PC-3 (cell line): ENCODE measurements around the gene CDC20B. TPM values are rescaled to one million over a fixed set of nuclear protein-coding genes. Genes with fewer than 3 reads are reported as not detected.

Experiments
- ATAC-seq: fragments of 200-7000 bp; cut with Tn5 transposase; 2 replicates; pipeline ENCODE4 v1.9.1; 2020; ENCODE audit warnings: mild to moderate bottlenecking, moderate library complexity
- BruUV-seq: library from RNA; stranded (reverse); fragments of 400-500 nt; replicated peaks from 2 replicates; lab custom pipeline; 2021; lab: Mats Ljungman, UMichigan
- CTCF ChIA-PET: fragments of 300-600 bp; sonication (Branson Sonifier 250); formaldehyde crosslinking; loops from one replicate; lab custom pipeline; 2022; ENCODE audit warnings: antibody characterized with exemption; lab: Charles Lee
- POLR2A ChIA-PET: fragments of 300-600 bp; sonication (Branson Sonifier 250); formaldehyde crosslinking; loops from one replicate; lab custom pipeline; 2022; ENCODE audit warnings: antibody characterized with exemption; ENCODE audit not compliant: unreplicated experiment; lab: Charles Lee
- DNase-seq: peaks from one replicate; pipeline ENCODE4 v3.0.0-alpha.2; 2015
- H2AFZ ChIP-seq: fragments of 300-600 bp; sonication (generic); 2 replicates; pipeline ENCODE4 v1.6.0; 2016; ENCODE audit warnings: antibody characterized with exemption, low read length
- H3F3A ChIP-seq: fragments of 300-600 bp; sonication (generic); one replicate; pipeline ENCODE4 v1.6.0; 2017; ENCODE audit warnings: antibody characterized with exemption, low read length, control low read depth, mild to moderate bottlenecking; ENCODE audit not compliant: unreplicated experiment
- H3K27ac ChIP-seq: fragments of 300-600 bp; sonication (generic); 2 replicates; pipeline ENCODE4 v1.5.1; 2016; ENCODE audit warnings: mild to moderate bottlenecking, low read length
- H3K27me3 ChIP-seq: fragments of 300-600 bp; sonication (generic); 2 replicates; pipeline ENCODE4 v1.6.1; 2016; ENCODE audit warnings: low read length, mixed read lengths
- H3K36me3 ChIP-seq: fragments of 300-600 bp; sonication (generic); 2 replicates; pipeline ENCODE4 v1.6.1; 2016; ENCODE audit warnings: low read depth, mixed run types, low read length, mixed read lengths
- H3K4me1 ChIP-seq: fragments of 300-600 bp; sonication (generic); 2 replicates; pipeline ENCODE4 v1.5.1; 2016; ENCODE audit warnings: low read length; ENCODE audit not compliant: insufficient read depth
- H3K4me2 ChIP-seq: fragments of 300-600 bp; sonication (generic); 2 replicates; pipeline ENCODE4 v1.6.0; 2016; ENCODE audit warnings: low read length
- H3K4me3 ChIP-seq: fragments of 300-600 bp; sonication (generic); 2 replicates; pipeline ENCODE4 v1.5.1; 2016; ENCODE audit warnings: mild to moderate bottlenecking, low read length, mixed read lengths
- H3K79me2 ChIP-seq: fragments of 300-600 bp; sonication (generic); 2 replicates; pipeline ENCODE4 v1.6.1; 2017; ENCODE audit warnings: low read length, mixed read lengths
- H3K9ac ChIP-seq: fragments of 300-600 bp; sonication (generic); 2 replicates; pipeline ENCODE4 v1.6.0; 2016; ENCODE audit warnings: mild to moderate bottlenecking, low read length
- H3K9me2 ChIP-seq: fragments of 300-600 bp; sonication (generic); replicated peaks from 2 replicates; pipeline ENCODE4 v1.6.1; 2016; ENCODE audit warnings: mixed run types, low read length, mixed read lengths
- H3K9me3 ChIP-seq: fragments of 300-600 bp; sonication (generic); 2 replicates; pipeline ENCODE4 v1.6.1; 2016; ENCODE audit warnings: low read length, mixed read lengths
- H4K20me1 ChIP-seq: fragments of 300-600 bp; sonication (generic); 2 replicates; pipeline ENCODE4 v1.6.1; 2016; ENCODE audit warnings: low read length, mixed read lengths
- CTCF ChIP-seq: fragments of 300-600 bp; sonication (generic); conservative IDR thresholded peaks from 2 replicates; pipeline ENCODE4 v1.5.1; 2017; ENCODE audit warnings: antibody characterized with exemption, low read depth, mild to moderate bottlenecking, low read length
- EZH2 ChIP-seq: fragments of 300-600 bp; sonication (generic); IDR thresholded peaks from one replicate; pipeline ENCODE4 v1.6.1; 2017; ENCODE audit warnings: antibody characterized with exemption, mild to moderate bottlenecking, low read length; ENCODE audit not compliant: unreplicated experiment
- EZH2phosphoT487 ChIP-seq: fragments of 300-600 bp; sonication (generic); IDR thresholded peaks from 2 replicates; pipeline ENCODE4 v1.6.1; 2018; ENCODE audit warnings: mild to moderate bottlenecking, antibody characterized with exemption, low read length, borderline replicate concordance
- intact Hi-C: fragments of 100-400 bp; cut with micrococcal nuclease; formaldehyde crosslinking; loops from 2 replicates; pipeline ENCODE4 v1.9.0; 2023
- total RNA-seq: library from RNA; depleted of rRNA; stranded (reverse); fragments of >200 nt; gene quantifications from 2 replicates; pipeline ENCODE4 v1.2.3, GENCODE V29; 2014

CDC20B gene
- total RNA-seq, 1 experiment from 2014 or later, result not detected

GRCh38 chr5:55188656-55189540 lies 15.9 kb upstream of the CDC20B start:
- DNase-seq (peak; percentile 45), ATAC-seq (peak; percentile 93)
- Histone ChIP-seq H3K9me3 (no peaks in the 10 kb centered on the region), H2AFZ (no peak overlapping the region), H3K27me3 (no peaks in the 10 kb centered on the region), H4K20me1 (no peaks in the 10 kb centered on the region), H3F3A (no peaks in the 10 kb centered on the region), H3K4me1 (peaks cover 13% of the 10 kb centered on the region), H3K9me2 (no peaks in the 10 kb centered on the region), H3K27ac (no peak overlapping the region), H3K4me2 (peak overlapping the region; percentile 27), H3K9ac (no peak overlapping the region), H3K36me3 (no peaks in the 10 kb centered on the region), H3K4me3 (no peak overlapping the region), H3K79me2 (no peaks in the 10 kb centered on the region)
- ChIA-PET POLR2A (no interaction called here), CTCF (interaction anchor here (0.5 to 1.0 kb wide), 3 partner anchors 17 to 71 kb away, joined by 3 to 6 read pairs (median 3); no protein-coding TSS in a partner anchor)
- TF ChIP-seq CTCF, result no peak
- no peak for TF ChIP-seq EZH2
- TF ChIP-seq EZH2phosphoT487, result no peak
- BruUV-seq, result no TSS peak
- intact Hi-C loops, result loop anchor here (2.0 to 5.0 kb wide), 2 partner anchors 44 to 118 kb away; partner anchors contain the start of genes CCNO, DHX29 and MTREX

GRCh38 chr5:55187370-55187769 lies 14.4 kb upstream of the CDC20B start:
- H2AFZ ChIP-seq, result no peak overlapping the region
- TF ChIP-seq CTCF (peak; percentile 41), EZH2phosphoT487 (no peak)
- no TSS peak for BruUV-seq

DNA sequence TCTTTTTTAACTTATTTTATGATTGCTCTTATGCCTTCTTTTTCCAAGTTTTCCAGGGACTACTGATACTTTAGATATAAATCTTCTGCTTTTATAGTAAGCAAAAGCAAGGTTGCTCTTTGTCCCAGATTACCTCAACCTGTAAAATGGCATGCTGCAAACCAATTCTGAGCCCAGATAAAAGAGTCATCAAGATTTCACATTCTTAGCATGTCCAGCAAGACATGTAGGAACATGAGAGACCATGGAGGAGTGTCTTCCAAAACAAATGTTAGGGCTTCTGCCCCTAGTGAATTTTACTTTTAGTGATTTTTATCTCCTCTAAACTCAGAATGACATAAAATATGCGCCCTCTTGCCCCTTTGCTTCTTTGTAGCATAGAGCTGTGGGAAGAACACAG lies 7.0 kb upstream of the CDC20B start:
- no peaks in the 10 kb centered on the region for H3K36me3 ChIP-seq
- no TSS peak for BruUV-seq
- ChIA-PET CTCF (no interaction called here), POLR2A (no interaction called here)
- H3K4me1 ChIP-seq, result peaks cover 7% of the 10 kb centered on the region; the same call in 1 of the 2 replicates
- DNase-seq, result no peak
- H3K4me3 ChIP-seq, result no peak overlapping the region
- H3K9ac ChIP-seq, result no peak overlapping the region
- H3K4me2 ChIP-seq, result no peak overlapping the region
- TF ChIP-seq EZH2phosphoT487 (no peak), EZH2 (no peak), CTCF (no peak)
- H3K9me3 ChIP-seq, result no peaks in the 10 kb centered on the region
- no peak overlapping the region for H2AFZ ChIP-seq
- intact Hi-C loops, result no loop called here
- no peaks in the 10 kb centered on the region for H3K79me2 ChIP-seq
- no peaks in the 10 kb centered on the region for H3K9me2 ChIP-seq
- no peak overlapping the region for H3K27ac ChIP-seq
- no peak for ATAC-seq
- no peaks in the 10 kb centered on the region for H3K27me3 ChIP-seq
- H3F3A ChIP-seq, result no peaks in the 10 kb centered on the region
- H4K20me1 ChIP-seq, result no peaks in the 10 kb centered on the region

More at GRCh38 chr5:55187370-55187769, 14.4 kb upstream of the CDC20B start:
- H3F3A ChIP-seq, result no peaks in the 10 kb centered on the region
- ChIA-PET CTCF (interaction anchor here (0.6 kb wide), 5 partner anchors 23 to 281 kb away, joined by 3 to 4 read pairs (median 4); no protein-coding TSS in a partner anchor), POLR2A (interaction anchor here (0.5 to 0.7 kb wide), 3 partner anchors 31 to 46 kb away, joined by 3 to 10 read pairs (median 6); no protein-coding TSS in a partner anchor)
- H4K20me1 ChIP-seq, result no peaks in the 10 kb centered on the region
- H3K4me1 ChIP-seq, result peaks cover 13% of the 10 kb centered on the region
- peak; percentile 44 for DNase-seq
- peak; percentile 31; the same call in 1 of the 2 replicates for ATAC-seq
- no peaks in the 10 kb centered on the region for H3K79me2 ChIP-seq
- no peak overlapping the region for H3K4me2 ChIP-seq
- no peak overlapping the region for H3K4me3 ChIP-seq
- no peak overlapping the region for H3K9ac ChIP-seq
- intact Hi-C loops, result loop anchor here (5.0 kb wide), 1 partner anchor 120 kb away; the partner anchor contains the start of genes DHX29 and MTREX
- H3K27me3 ChIP-seq, result no peaks in the 10 kb centered on the region
- no peaks in the 10 kb centered on the region for H3K9me3 ChIP-seq
- no peaks in the 10 kb centered on the region for H3K36me3 ChIP-seq
- H3K27ac ChIP-seq, result no peak overlapping the region
- no peaks in the 10 kb centered on the region for H3K9me2 ChIP-seq
